Non-pigmented ciliary epithelial cell (primary cell): ENCODE data around the gene RFC5.
"Not testable (repeated sequence)": the region's sequence is repeated elsewhere in the genome, so short reads cannot be mapped to it uniquely, and the experiment has no call there.

ENCODE experiments used
- DNase-seq: peaks from one replicate; pipeline ENCODE4 v3.0.0-alpha.2; 2010; ENCODE audit warnings: low read depth

RFC5 gene

GRCh38 chr12:118052324-118053070 is 36.0 kb downstream of the RFC5 start:
- peak; percentile 82 for DNase-seq

- DNase-seq: no peak
Measured at GRCh38 chr12:118053071-118053985, 36.8 kb downstream of the RFC5 start.

- no peak for DNase-seq
Measured at GRCh38 chr12:118055144-118055557, 38.6 kb downstream of the RFC5 start.

GRCh38 chr12:118055865-118056773 is 39.6 kb downstream of the RFC5 start:
- no peak for DNase-seq

- no peak for DNase-seq
Measured at GRCh38 chr12:118058227-118058626, 41.7 kb downstream of the RFC5 start.

- no peak for DNase-seq
Measured at GRCh38 chr12:118058881-118059280, 42.4 kb downstream of the RFC5 start.

GRCh38 chr12:118059341-118060191 is 43.1 kb downstream of the RFC5 start:
- no peak for DNase-seq

- DNase-seq: no peak
Measured at GRCh38 chr12:118060301-118061010, 44.0 kb downstream of the RFC5 start.

- DNase-seq: no peak
Measured at GRCh38 chr12:118061011-118061872, 44.7 kb downstream of the RFC5 start, which contains the start of gene WSB2. Gene WSB2 (minus strand): TSS chr12:118061179. CDS start chr12:118061048, 131 bp downstream.

- DNase-seq: no peak
Measured at GRCh38 chr12:118061873-118062843, 45.7 kb downstream of the RFC5 start.

GRCh38 chr12:118063576-118064391 is 47.3 kb downstream of the RFC5 start:
- DNase-seq: no peak

- no peak for DNase-seq
Measured at GRCh38 chr12:118064608-118065007, 48.1 kb downstream of the RFC5 start.

- DNase-seq: no peak
Measured at GRCh38 chr12:118065380-118065779, 48.9 kb downstream of the RFC5 start.

- no peak for DNase-seq
Measured at GRCh38 chr12:118068445-118068844, 51.9 kb downstream of the RFC5 start.

- DNase-seq: no peak
Measured at GRCh38 chr12:118070650-118071049, 54.1 kb downstream of the RFC5 start.

GRCh38 chr12:118073768-118074167 is 57.3 kb downstream of the RFC5 start:
- DNase-seq: no peak

- DNase-seq: not testable (repeated sequence)
Measured at GRCh38 chr12:118081521-118081920, 65.0 kb downstream of the RFC5 start.
